Loucy (cell line): Measurements from ENCODE around the gene FBXL15.

ENCODE experiments used
- H2AFZ ChIP-seq: fragments of 200-600 bp; sonication (generic); 2 replicates; pipeline ENCODE4 v1.6.0; 2016; ENCODE audit warnings: antibody characterized with exemption, mild to moderate bottlenecking, low read length, moderate library complexity
- H3F3A ChIP-seq: fragments of 200-600 bp; 2 replicates; pipeline ENCODE4 v1.6.0; 2016; ENCODE audit warnings: antibody characterized with exemption, low read depth, mild to moderate bottlenecking
- H3K27me3 ChIP-seq: fragments of 200-600 bp; sonication (generic); 2 replicates; pipeline ENCODE4 v1.6.1; 2014; ENCODE audit warnings: low read length, mild to moderate bottlenecking; ENCODE audit not compliant: insufficient read depth, poor library complexity, severe bottlenecking
- H3K36me3 ChIP-seq: fragments of 200-600 bp; sonication (generic); 2 replicates; pipeline ENCODE4 v1.6.1; 2016; ENCODE audit warnings: low read length; ENCODE audit not compliant: insufficient read depth
- H3K4me1 ChIP-seq: fragments of 200-600 bp; sonication (generic); 2 replicates; pipeline ENCODE4 v1.5.1; 2014; ENCODE audit warnings: low read length, mild to moderate bottlenecking; ENCODE audit not compliant: insufficient read depth, poor library complexity, severe bottlenecking
- H3K4me2 ChIP-seq: fragments of 200-600 bp; sonication (generic); 2 replicates; pipeline ENCODE4 v1.6.0; 2014; ENCODE audit warnings: antibody characterized with exemption, low read length, low read depth, mild to moderate bottlenecking; ENCODE audit not compliant: poor library complexity, severe bottlenecking
- H3K4me3 ChIP-seq: fragments of 200-600 bp; sonication (generic); 2 replicates; pipeline ENCODE4 v1.5.1; 2014; ENCODE audit warnings: low read length, mild to moderate bottlenecking, mixed read lengths; ENCODE audit not compliant: poor library complexity, severe bottlenecking
- H3K79me2 ChIP-seq: fragments of 200-600 bp; sonication (generic); 2 replicates; pipeline ENCODE4 v1.6.1; 2014; ENCODE audit warnings: low read length; ENCODE audit not compliant: insufficient read depth
- H3K9ac ChIP-seq: fragments of 200-600 bp; sonication (generic); 2 replicates; pipeline ENCODE4 v1.6.0; 2014; ENCODE audit warnings: mild to moderate bottlenecking, low read depth, low read length, moderate library complexity; ENCODE audit not compliant: poor library complexity, severe bottlenecking
- H3K9me2 ChIP-seq: fragments of 200-600 bp; sonication (generic); replicated peaks from 2 replicates; pipeline ENCODE4 v1.6.1; 2016; ENCODE audit warnings: low read depth, low read length, mixed read lengths
- H3K9me3 ChIP-seq: fragments of 200-600 bp; sonication (generic); 2 replicates; pipeline ENCODE4 v1.6.1; 2014; ENCODE audit warnings: mild to moderate bottlenecking, antibody characterized with exemption, low read length, low read depth; ENCODE audit not compliant: insufficient read depth
- H4K20me1 ChIP-seq: fragments of 200-600 bp; sonication (generic); 2 replicates; pipeline ENCODE4 v1.6.0; 2014; ENCODE audit warnings: antibody characterized with exemption, low read length, mild to moderate bottlenecking; ENCODE audit not compliant: insufficient read depth, poor library complexity, severe bottlenecking
- EZH2phosphoT487 ChIP-seq: fragments of 200-600 bp; IDR thresholded peaks from 2 replicates; pipeline ENCODE4 v1.6.1; 2018; ENCODE audit warnings: antibody characterized with exemption, mild to moderate bottlenecking, moderate library complexity, borderline replicate concordance
- TF ChIP-seq, protein P1 (sequence below): fragments of 200-600 bp; sonication (generic); conservative IDR thresholded peaks from 2 replicates; pipeline ENCODE4 v1.5.1; 2014; ENCODE audit warnings: mild to moderate bottlenecking, antibody characterized with exemption, low read length

Gene FBXL15

DNA sequence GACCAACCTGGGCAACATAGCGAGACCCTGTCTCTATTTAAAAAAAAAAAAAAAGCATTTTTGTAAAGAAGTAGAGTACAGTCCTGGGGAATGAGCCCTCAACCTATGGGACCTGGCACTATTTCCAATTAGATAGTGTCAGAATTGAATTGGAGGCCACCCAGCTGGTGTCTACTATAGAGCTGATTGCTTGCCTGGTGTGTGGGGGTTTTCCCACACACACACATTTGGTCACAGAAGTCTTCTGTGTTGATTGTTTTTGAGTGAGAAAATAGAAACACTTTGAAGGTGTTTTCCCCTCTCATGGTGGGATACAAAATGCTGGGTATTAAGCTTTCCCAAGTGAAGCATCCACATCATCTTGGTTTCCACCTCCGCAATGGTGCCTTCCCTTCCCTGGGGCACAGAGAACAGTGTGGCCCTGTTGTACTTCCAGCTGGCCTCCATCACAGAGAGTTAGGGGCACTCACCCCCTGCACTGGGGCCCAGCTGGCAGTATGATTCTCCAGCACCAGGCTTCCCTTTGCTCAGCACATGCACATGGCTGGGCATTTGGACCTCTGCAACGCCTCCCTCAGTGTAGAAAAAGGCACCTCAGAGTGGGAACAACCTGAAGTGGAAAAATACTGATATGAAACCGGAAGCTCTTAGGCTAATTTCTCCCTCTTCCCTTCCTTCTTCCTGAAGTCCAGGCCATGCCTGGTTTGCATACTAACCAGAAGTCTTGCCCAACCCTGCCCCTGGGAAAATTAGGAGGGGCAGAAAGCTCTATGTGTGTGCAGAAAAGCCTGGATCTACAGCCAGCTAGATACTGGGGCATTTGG is 35.8 kb upstream of the FBXL15 start:
- Histone ChIP-seq H3K9ac (no peak overlapping the region), H3K4me2 (no peak overlapping the region), H3K79me2 (no peaks in the 10 kb centered on the region), H3K27me3 (no peaks in the 10 kb centered on the region), H3K4me3 (no peak overlapping the region), H3K36me3 (peaks cover 29% of the 10 kb centered on the region; the same call in 1 of the 2 replicates), H3K9me3 (no peaks in the 10 kb centered on the region), H3K9me2 (no peaks in the 10 kb centered on the region), H3F3A (no peaks in the 10 kb centered on the region), H2AFZ (no peak overlapping the region), H4K20me1 (no peaks in the 10 kb centered on the region), H3K4me1 (no peaks in the 10 kb centered on the region)
- TF ChIP-seq EZH2phosphoT487: no peak
- TF ChIP-seq, protein P1, sequence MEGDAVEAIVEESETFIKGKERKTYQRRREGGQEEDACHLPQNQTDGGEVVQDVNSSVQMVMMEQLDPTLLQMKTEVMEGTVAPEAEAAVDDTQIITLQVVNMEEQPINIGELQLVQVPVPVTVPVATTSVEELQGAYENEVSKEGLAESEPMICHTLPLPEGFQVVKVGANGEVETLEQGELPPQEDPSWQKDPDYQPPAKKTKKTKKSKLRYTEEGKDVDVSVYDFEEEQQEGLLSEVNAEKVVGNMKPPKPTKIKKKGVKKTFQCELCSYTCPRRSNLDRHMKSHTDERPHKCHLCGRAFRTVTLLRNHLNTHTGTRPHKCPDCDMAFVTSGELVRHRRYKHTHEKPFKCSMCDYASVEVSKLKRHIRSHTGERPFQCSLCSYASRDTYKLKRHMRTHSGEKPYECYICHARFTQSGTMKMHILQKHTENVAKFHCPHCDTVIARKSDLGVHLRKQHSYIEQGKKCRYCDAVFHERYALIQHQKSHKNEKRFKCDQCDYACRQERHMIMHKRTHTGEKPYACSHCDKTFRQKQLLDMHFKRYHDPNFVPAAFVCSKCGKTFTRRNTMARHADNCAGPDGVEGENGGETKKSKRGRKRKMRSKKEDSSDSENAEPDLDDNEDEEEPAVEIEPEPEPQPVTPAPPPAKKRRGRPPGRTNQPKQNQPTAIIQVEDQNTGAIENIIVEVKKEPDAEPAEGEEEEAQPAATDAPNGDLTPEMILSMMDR: no peak

DNA sequence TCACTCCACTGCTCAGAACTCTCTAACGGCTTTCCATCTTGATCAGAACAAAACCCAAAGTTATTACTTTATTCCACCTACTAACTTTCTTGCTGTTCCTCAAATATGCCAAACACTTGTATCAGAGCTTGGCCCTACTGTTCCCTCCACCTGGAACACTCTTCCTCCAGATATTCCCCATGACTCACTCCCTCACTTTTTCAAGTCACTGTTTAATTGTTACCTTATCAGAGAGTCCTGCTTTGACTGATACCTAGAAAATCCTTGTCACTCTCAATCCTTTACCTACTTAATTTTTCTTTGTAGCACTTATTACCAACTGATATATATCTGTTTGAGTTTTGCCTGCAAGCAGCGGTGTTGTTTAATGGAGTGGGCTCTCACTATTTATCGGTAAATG is 30.7 kb upstream of the FBXL15 start:
- no peaks in the 10 kb centered on the region for H3K36me3 ChIP-seq
- H3K4me2 ChIP-seq: no peak overlapping the region
- no peaks in the 10 kb centered on the region for H3K79me2 ChIP-seq
- no peaks in the 10 kb centered on the region for H3K9me3 ChIP-seq
- no peaks in the 10 kb centered on the region for H3K27me3 ChIP-seq
- H2AFZ ChIP-seq: no peak overlapping the region
- H4K20me1 ChIP-seq: no peaks in the 10 kb centered on the region
- no peak overlapping the region for H3K4me3 ChIP-seq
- peaks cover 3% of the 10 kb centered on the region for H3K4me1 ChIP-seq
- H3F3A ChIP-seq: no peaks in the 10 kb centered on the region
- no peaks in the 10 kb centered on the region for H3K9me2 ChIP-seq
- H3K9ac ChIP-seq: no peak overlapping the region
- TF ChIP-seq EZH2phosphoT487: no peak
- TF ChIP-seq, protein P1: no peak

GRCh38 chr10:102392306-102392705 is 28.3 kb upstream of the FBXL15 start:
- H3K9me2 ChIP-seq: no peaks in the 10 kb centered on the region
- H3K9ac ChIP-seq: no peak overlapping the region
- H4K20me1 ChIP-seq: no peaks in the 10 kb centered on the region
- no peaks in the 10 kb centered on the region for H3K9me3 ChIP-seq
- H3K27me3 ChIP-seq: no peaks in the 10 kb centered on the region
- peaks cover 17% of the 10 kb centered on the region for H3K4me1 ChIP-seq
- no peaks in the 10 kb centered on the region for H3K36me3 ChIP-seq
- no peaks in the 10 kb centered on the region for H3F3A ChIP-seq
- TF ChIP-seq EZH2phosphoT487: no peak
- no peak overlapping the region for H2AFZ ChIP-seq
- H3K4me3 ChIP-seq: no peak overlapping the region
- no peak overlapping the region for H3K4me2 ChIP-seq
- peaks cover 13% of the 10 kb centered on the region; the same call in 1 of the 2 replicates for H3K79me2 ChIP-seq
